ENCODE results near the gene KAT6B.
A peak's percentile ranks its signal among the peaks of the same experiment; 100 is the strongest.

The KAT6B gene

DNA sequence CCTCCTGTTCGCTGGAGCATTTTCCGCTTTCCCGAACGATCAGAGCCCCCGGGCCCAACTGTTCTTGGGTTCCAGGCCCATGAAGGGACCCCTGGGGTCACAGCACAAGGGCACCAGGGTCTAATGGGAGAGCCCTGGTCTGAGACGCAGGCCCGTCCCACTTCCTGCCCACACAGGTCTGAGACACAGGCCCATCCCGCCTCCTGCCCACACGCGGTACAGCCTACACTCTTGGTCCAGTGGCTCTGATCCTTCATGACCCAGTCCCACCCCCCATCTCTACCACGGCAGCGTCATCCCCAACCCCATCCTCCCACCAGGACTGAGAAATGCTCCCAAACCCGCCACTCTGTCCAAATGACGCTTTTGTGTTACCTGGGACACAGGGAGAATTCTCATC is 246.3 kb downstream of the KAT6B start (continued):
- peak; percentile 45; the same call in 1 of the 2 replicates for TF ChIP-seq ZFHX2 (tag by site-specific recombination; conservative IDR thresholded peaks at IDR 0.05)
- TF ChIP-seq KLF16 (tag by site-specific recombination; IDR thresholded peaks at IDR 0.05) = no peak
- peak; percentile 43; the same call in 1 of the 2 replicates for TF ChIP-seq EGR2 (tag by site-specific recombination; IDR thresholded peaks at IDR 0.05; ENCODE audit: low read depth)

DNA sequence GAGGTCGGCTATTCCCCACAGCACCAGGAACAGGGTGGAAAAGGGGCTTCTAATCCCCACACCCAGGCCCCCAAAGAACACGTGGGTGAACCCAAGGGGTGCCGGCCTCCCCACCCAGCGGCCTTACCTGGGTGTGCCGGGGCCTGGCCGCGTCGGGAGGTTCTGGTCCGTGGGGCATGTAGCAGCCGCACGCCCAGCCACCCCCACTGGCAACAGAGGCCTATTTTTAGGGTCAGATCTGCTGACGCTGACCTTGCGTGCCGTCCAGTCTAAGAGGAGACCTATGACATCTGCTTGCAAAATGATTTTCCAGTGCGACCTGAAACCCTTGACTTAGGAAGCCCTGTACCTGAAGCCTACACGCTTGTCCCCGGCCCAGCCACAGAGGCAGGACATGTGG is 247.0 kb downstream of the KAT6B start:
- Histone ChIP-seq H3K4me1 (ENCODE audit: control insufficient read depth, insufficient read depth, low read length) (no peaks in the 10 kb centered on the region; the same call in 1 of the 2 replicates), H3K36me3 (ENCODE audit: control insufficient read depth in 2 of 2, insufficient read depth in 1 of 2, low read length in 2 of 2) (no peaks in the 10 kb centered on the region), H3K27ac (ENCODE audit: extremely low read depth, low read depth, low read length) (no peak overlapping the region), H3K9me3 (ENCODE audit: control insufficient read depth, insufficient read depth, low read depth, low read length) (no peaks in the 10 kb centered on the region), H3K4me3 (ENCODE audit: low read depth, low read length) (no peak overlapping the region)
- ChIA-PET CTCF (no interaction called here), POLR2A (no interaction called here)
- no peak for TF ChIP-seq YY1 (tag by site-specific recombination; IDR thresholded peaks at IDR 0.05)
- no peak for TF ChIP-seq FEZF1 (tag by site-specific recombination; IDR thresholded peaks at IDR 0.05)
- TF ChIP-seq ZIC2 (tag by site-specific recombination; IDR thresholded peaks at IDR 0.05) = no peak
- no peak for TF ChIP-seq TRIM28 (IDR thresholded peaks at IDR 0.05; ENCODE audit: borderline replicate concordance, low read length)

DNA sequence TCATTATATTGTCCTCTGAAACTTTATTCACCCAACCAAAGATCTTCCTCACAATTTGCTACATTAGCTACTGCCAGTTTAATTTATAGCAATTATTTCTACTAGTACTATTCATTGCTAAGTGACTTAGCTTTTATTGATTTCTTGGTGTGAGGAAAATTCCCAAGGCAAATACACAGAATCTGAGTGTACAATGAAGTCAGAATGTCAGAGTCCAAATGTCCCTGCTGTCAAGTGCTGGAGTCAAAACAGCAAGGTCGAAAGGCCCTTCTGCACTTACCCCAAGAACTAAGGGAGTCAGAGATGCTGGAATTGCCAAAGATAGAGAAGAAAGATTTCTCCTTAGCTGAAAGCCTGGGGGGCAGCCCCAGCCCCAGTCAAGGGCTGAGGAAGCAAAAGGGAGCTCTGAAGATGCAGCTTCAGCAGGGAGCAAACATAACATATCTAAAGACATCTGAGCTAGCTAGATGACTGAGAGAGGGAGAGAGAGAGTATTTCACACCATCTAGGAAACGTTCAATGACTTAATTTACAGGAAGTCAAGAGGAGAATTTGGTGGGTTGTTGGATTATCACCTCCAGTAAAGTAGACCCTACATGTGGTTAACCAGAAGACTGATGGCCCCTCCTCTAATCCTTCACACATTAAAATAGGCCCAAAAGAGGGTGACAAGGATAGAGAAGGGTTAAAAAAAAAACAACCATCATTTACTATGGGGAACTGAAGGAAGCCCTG is 248.5 kb downstream of the KAT6B start:
- H3K4me3 ChIP-seq (ENCODE audit: low read depth, low read length) = no peak overlapping the region
- ChIA-PET POLR2A (interaction anchor here (0.7 kb wide), 1 partner anchor 13 kb away, joined by 3 read pairs; no protein-coding TSS in a partner anchor), CTCF (no interaction called here)
- H3K9me3 ChIP-seq (ENCODE audit: control insufficient read depth, insufficient read depth, low read depth, low read length) = no peaks in the 10 kb centered on the region
- H3K27ac ChIP-seq (ENCODE audit: extremely low read depth, low read depth, low read length) = no peak overlapping the region
- no peaks in the 10 kb centered on the region; the same call in 1 of the 2 replicates for H3K4me1 ChIP-seq (ENCODE audit: control insufficient read depth, insufficient read depth, low read length)
- no peaks in the 10 kb centered on the region for H3K36me3 ChIP-seq (ENCODE audit: control insufficient read depth in 2 of 2, insufficient read depth in 1 of 2, low read length in 2 of 2)
- TF ChIP-seq SETDB1 (IDR thresholded peaks at IDR 0.05; ENCODE audit: insufficient read length, low read length) = no peak
- TF ChIP-seq, protein P1, sequence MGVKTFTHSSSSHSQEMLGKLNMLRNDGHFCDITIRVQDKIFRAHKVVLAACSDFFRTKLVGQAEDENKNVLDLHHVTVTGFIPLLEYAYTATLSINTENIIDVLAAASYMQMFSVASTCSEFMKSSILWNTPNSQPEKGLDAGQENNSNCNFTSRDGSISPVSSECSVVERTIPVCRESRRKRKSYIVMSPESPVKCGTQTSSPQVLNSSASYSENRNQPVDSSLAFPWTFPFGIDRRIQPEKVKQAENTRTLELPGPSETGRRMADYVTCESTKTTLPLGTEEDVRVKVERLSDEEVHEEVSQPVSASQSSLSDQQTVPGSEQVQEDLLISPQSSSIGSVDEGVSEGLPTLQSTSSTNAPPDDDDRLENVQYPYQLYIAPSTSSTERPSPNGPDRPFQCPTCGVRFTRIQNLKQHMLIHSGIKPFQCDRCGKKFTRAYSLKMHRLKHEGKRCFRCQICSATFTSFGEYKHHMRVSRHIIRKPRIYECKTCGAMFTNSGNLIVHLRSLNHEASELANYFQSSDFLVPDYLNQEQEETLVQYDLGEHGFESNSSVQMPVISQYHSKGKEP (tag by site-specific recombination; IDR thresholded peaks at IDR 0.05) = no peak
- TF ChIP-seq ZNF558 (tag by site-specific recombination; IDR thresholded peaks at IDR 0.05) = no peak
- TF ChIP-seq ZNF350 (tag by site-specific recombination; IDR thresholded peaks at IDR 0.05) = no peak
- TF ChIP-seq ZNF423 (tag by site-specific recombination; IDR thresholded peaks at IDR 0.05) = no peak
- no peak for TF ChIP-seq ZNF391 (tag by site-specific recombination; IDR thresholded peaks at IDR 0.05; ENCODE audit: borderline replicate concordance, low read depth)
- TF ChIP-seq, protein P2, sequence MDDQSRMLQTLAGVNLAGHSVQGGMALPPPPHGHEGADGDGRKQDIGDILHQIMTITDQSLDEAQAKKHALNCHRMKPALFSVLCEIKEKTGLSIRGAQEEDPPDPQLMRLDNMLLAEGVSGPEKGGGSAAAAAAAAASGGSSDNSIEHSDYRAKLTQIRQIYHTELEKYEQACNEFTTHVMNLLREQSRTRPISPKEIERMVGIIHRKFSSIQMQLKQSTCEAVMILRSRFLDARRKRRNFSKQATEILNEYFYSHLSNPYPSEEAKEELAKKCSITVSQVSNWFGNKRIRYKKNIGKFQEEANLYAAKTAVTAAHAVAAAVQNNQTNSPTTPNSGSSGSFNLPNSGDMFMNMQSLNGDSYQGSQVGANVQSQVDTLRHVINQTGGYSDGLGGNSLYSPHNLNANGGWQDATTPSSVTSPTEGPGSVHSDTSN (CRISPR knock-in tag; IDR thresholded peaks at IDR 0.05) = no peak
- TF ChIP-seq, protein P3, sequence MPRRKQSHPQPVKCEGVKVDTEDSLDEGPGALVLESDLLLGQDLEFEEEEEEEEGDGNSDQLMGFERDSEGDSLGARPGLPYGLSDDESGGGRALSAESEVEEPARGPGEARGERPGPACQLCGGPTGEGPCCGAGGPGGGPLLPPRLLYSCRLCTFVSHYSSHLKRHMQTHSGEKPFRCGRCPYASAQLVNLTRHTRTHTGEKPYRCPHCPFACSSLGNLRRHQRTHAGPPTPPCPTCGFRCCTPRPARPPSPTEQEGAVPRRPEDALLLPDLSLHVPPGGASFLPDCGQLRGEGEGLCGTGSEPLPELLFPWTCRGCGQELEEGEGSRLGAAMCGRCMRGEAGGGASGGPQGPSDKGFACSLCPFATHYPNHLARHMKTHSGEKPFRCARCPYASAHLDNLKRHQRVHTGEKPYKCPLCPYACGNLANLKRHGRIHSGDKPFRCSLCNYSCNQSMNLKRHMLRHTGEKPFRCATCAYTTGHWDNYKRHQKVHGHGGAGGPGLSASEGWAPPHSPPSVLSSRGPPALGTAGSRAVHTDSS (tag by site-specific recombination; IDR thresholded peaks at IDR 0.05) = no peak
- TF ChIP-seq, protein P4, sequence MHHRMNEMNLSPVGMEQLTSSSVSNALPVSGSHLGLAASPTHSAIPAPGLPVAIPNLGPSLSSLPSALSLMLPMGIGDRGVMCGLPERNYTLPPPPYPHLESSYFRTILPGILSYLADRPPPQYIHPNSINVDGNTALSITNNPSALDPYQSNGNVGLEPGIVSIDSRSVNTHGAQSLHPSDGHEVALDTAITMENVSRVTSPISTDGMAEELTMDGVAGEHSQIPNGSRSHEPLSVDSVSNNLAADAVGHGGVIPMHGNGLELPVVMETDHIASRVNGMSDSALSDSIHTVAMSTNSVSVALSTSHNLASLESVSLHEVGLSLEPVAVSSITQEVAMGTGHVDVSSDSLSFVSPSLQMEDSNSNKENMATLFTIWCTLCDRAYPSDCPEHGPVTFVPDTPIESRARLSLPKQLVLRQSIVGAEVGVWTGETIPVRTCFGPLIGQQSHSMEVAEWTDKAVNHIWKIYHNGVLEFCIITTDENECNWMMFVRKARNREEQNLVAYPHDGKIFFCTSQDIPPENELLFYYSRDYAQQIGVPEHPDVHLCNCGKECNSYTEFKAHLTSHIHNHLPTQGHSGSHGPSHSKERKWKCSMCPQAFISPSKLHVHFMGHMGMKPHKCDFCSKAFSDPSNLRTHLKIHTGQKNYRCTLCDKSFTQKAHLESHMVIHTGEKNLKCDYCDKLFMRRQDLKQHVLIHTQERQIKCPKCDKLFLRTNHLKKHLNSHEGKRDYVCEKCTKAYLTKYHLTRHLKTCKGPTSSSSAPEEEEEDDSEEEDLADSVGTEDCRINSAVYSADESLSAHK (tag by site-specific recombination; IDR thresholded peaks at IDR 0.05) = no peak
- no peak for TF ChIP-seq SALL2 (tag by site-specific recombination; IDR thresholded peaks at IDR 0.05; ENCODE audit: borderline replicate concordance)
- TF ChIP-seq, protein P5, sequence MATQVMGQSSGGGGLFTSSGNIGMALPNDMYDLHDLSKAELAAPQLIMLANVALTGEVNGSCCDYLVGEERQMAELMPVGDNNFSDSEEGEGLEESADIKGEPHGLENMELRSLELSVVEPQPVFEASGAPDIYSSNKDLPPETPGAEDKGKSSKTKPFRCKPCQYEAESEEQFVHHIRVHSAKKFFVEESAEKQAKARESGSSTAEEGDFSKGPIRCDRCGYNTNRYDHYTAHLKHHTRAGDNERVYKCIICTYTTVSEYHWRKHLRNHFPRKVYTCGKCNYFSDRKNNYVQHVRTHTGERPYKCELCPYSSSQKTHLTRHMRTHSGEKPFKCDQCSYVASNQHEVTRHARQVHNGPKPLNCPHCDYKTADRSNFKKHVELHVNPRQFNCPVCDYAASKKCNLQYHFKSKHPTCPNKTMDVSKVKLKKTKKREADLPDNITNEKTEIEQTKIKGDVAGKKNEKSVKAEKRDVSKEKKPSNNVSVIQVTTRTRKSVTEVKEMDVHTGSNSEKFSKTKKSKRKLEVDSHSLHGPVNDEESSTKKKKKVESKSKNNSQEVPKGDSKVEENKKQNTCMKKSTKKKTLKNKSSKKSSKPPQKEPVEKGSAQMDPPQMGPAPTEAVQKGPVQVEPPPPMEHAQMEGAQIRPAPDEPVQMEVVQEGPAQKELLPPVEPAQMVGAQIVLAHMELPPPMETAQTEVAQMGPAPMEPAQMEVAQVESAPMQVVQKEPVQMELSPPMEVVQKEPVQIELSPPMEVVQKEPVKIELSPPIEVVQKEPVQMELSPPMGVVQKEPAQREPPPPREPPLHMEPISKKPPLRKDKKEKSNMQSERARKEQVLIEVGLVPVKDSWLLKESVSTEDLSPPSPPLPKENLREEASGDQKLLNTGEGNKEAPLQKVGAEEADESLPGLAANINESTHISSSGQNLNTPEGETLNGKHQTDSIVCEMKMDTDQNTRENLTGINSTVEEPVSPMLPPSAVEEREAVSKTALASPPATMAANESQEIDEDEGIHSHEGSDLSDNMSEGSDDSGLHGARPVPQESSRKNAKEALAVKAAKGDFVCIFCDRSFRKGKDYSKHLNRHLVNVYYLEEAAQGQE (tag by site-specific recombination; IDR thresholded peaks at IDR 0.05) = no peak
- no peak for TF ChIP-seq ZNF530 (tag by site-specific recombination; IDR thresholded peaks at IDR 0.05; ENCODE audit: low read depth)
- no peak for TF ChIP-seq ZNF19 (tag by site-specific recombination; IDR thresholded peaks at IDR 0.05; ENCODE audit: low read depth)
- no peak for TF ChIP-seq ZNF132 (tag by site-specific recombination; IDR thresholded peaks at IDR 0.05; ENCODE audit: borderline replicate concordance)
- TF ChIP-seq ZNF174 (tag by site-specific recombination; IDR thresholded peaks at IDR 0.05) = no peak
- no peak for TF ChIP-seq ZNF37A (tag by site-specific recombination; IDR thresholded peaks at IDR 0.05)

Data from HEK293 (cell line).